Measurements from ENCODE around the gene PDZK1IP1.

The PDZK1IP1 gene

DNA sequence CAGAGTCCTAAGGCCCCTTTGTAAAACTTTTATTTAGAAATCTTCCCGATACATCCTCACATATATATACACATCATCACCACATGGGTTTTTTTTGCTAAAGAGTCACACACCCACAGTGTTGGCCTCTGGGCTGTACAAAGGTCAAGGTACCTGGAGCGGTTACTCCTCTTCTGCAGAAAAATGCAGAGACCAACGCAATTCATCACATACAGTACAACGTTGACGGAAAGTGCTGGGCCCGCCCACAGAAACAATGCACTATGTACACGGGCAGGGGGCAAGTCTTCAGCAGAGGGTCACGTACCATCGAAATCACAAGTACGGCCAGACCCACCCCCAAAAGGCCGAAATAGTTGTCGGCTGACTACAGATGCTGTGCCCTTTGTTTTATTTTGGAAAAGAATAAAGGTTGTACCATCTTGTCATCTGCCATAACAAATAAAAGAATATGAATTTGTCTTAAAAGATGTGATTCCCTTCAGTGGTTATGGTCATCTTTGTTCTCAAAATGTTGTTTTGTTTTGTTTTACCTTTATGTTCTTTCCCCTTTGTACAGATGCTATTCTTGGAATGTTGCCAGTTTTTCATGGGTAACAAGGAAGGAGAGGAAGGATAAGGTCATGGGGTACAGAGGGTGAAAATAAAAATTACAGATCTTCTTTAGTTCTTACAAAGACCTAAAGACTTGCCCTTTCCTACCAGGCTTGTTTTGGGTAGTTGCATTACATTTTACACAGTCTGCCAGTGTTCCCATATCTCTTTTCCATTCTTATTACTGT lies 26.6 kb upstream of the PDZK1IP1 start:
- H3K36me3 ChIP-seq (ENCODE audit: insufficient read depth, low read length): no peaks in the 10 kb centered on the region
- no peak overlapping the region for H3K4me3 ChIP-seq
- no peak for DNase-seq (ENCODE audit: low read depth, low spot score)
- H3K9ac ChIP-seq (ENCODE audit: insufficient read length): no peak overlapping the region
- TF ChIP-seq POLR2AphosphoS5 (IDR thresholded peaks at IDR 0.05; ENCODE audit: borderline replicate concordance, low read depth, low read length): no peak
- TF ChIP-seq EZH2 (IDR thresholded peaks at IDR 0.05): no peak
- TF ChIP-seq FOXP2 (optimal IDR thresholded peaks at IDR 0.05; ENCODE audit: control extremely low read depth, extremely low read length, insufficient read depth): no peak
- H3K27ac ChIP-seq: no peak overlapping the region
- no peaks in the 10 kb centered on the region for H3K9me3 ChIP-seq (ENCODE audit: low read depth, low read length)

DNA sequence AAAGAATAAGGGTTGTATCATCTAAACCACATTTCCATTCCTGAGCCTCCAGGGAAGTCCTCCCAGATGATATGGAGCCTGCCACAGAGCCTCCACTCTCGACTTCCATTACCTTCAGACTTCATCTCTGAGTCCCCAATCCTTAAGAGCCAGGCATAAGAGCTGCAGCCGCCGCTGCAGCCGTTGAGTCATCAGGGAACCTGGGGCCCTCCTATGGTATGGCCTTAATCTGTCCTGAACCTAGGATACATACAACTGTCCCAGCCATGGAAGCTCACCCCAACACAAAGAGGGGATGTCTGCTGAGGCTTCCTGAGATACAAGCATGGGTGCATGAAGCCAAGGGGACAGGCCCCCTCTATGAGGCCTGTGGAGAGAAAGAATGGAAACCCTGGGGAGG lies 25.9 kb upstream of the PDZK1IP1 start:
- TF ChIP-seq FOXP2 (optimal IDR thresholded peaks at IDR 0.05; ENCODE audit: control extremely low read depth, extremely low read length, insufficient read depth): no peak
- no peak for TF ChIP-seq EZH2 (IDR thresholded peaks at IDR 0.05)
- no peak for TF ChIP-seq POLR2AphosphoS5 (IDR thresholded peaks at IDR 0.05; ENCODE audit: borderline replicate concordance, low read depth, low read length)
- Histone ChIP-seq H3K27ac (no peak overlapping the region), H3K36me3 (ENCODE audit: insufficient read depth, low read length) (no peaks in the 10 kb centered on the region), H3K9me3 (ENCODE audit: low read depth, low read length) (no peaks in the 10 kb centered on the region), H3K9ac (ENCODE audit: insufficient read length) (no peak overlapping the region), H3K4me3 (no peak overlapping the region)
- DNase-seq (ENCODE audit: low read depth, low spot score): no peak

DNA sequence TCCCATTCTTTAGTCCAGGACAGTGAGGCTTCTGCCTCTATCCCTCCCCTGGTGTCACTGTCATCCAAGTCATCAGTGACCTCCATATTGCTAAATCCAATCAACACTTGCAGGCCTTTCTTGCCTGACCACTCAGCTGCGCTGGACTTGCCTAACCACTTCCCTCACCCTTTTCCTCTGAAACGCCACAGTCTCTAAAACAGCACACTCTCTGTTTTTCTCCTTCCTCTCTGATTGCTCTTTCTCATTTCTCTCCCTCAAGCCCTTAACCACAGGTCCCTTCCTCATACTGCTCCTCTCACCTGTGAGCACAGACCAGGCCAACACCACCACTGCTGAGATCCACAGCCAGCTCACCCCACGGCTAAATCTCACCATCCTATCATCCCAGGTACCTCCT lies 24.7 kb upstream of the PDZK1IP1 start:
- TF ChIP-seq EZH2 (IDR thresholded peaks at IDR 0.05): no peak
- no peak for TF ChIP-seq POLR2AphosphoS5 (IDR thresholded peaks at IDR 0.05; ENCODE audit: borderline replicate concordance, low read depth, low read length)
- no peak for TF ChIP-seq FOXP2 (optimal IDR thresholded peaks at IDR 0.05; ENCODE audit: control extremely low read depth, extremely low read length, insufficient read depth)
- H3K36me3 ChIP-seq (ENCODE audit: insufficient read depth, low read length): no peaks in the 10 kb centered on the region
- no peak overlapping the region for H3K4me3 ChIP-seq
- H3K27ac ChIP-seq: no peak overlapping the region
- no peaks in the 10 kb centered on the region for H3K9me3 ChIP-seq (ENCODE audit: low read depth, low read length)
- no peak overlapping the region for H3K9ac ChIP-seq (ENCODE audit: insufficient read length)
- DNase-seq (ENCODE audit: low read depth, low spot score): no peak

DNA sequence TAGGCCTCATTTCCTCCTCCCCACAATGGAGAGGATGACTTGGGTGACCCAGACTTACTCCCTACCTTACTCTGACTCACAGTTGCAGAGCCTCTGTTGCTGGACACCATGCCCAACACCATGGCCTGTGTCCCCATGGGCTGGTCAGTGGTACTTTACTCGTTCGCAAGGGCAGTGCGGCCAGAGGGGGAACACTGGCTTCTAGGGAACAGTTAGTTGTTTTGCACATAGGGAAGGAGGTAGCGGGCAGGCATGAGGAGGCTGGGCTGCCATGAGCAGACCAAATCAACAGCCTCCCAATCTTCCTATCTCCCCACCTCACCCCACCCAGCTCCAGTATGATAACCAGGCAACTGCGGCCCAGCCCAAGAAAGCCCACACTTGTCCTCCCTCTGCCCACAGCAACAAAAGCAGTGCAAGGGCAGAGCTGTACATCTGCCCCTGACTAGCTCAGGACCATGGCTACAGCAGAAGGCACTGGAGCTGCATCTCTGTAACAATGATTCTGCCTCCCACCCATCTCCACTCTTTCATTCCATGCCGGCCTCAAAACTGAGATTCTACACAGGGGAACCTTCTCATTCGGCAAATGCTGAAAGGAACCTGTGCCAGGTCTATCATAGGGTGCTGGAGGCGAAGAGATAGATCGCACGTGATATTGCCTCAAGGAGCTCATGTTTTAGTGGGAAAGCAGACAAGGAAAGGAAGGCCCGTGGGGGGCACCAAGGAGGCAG lies 23.6 kb upstream of the PDZK1IP1 start:
- H3K9ac ChIP-seq (ENCODE audit: insufficient read length): no peak overlapping the region
- H3K9me3 ChIP-seq (ENCODE audit: low read depth, low read length): no peaks in the 10 kb centered on the region
- no peak overlapping the region for H3K27ac ChIP-seq
- no peak overlapping the region for H3K4me3 ChIP-seq
- TF ChIP-seq POLR2AphosphoS5 (IDR thresholded peaks at IDR 0.05; ENCODE audit: borderline replicate concordance, low read depth, low read length) (no peak), EZH2 (IDR thresholded peaks at IDR 0.05) (no peak), FOXP2 (optimal IDR thresholded peaks at IDR 0.05; ENCODE audit: control extremely low read depth, extremely low read length, insufficient read depth) (no peak)
- DNase-seq (ENCODE audit: low read depth, low spot score): no peak
- no peaks in the 10 kb centered on the region for H3K36me3 ChIP-seq (ENCODE audit: insufficient read depth, low read length)

DNA sequence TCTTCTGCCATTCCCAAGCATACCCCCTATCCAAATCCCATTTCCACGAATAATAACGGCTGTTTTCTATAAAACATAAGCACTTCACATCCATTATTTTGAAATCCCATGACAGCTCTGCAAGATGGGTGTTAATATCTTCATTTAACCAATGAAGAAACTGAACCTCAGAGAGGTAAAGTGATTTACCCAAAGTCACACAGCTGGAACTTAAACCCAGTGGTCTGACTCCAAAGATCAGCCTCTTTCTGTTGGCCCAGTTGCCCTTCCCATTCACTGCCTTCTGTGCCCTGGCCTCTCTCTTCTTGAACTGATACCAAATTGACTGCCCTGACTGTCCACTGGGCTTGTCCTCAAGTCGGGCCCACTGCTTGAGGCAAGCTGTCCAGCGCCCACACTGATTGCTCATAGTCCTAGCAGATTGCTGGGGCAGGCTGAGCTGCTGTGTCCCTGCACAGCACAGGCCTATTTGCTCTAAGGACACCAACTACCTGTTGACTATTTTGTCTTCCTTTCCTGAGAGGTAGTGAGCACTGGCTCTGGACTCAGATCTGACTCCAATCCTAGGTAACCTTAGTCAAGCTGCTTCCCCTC lies 22.9 kb upstream of the PDZK1IP1 start:
- TF ChIP-seq EZH2 (IDR thresholded peaks at IDR 0.05) (no peak), FOXP2 (optimal IDR thresholded peaks at IDR 0.05; ENCODE audit: control extremely low read depth, extremely low read length, insufficient read depth) (no peak), POLR2AphosphoS5 (IDR thresholded peaks at IDR 0.05; ENCODE audit: borderline replicate concordance, low read depth, low read length) (no peak)
- Histone ChIP-seq H3K9ac (ENCODE audit: insufficient read length) (no peak overlapping the region), H3K4me3 (no peak overlapping the region), H3K9me3 (ENCODE audit: low read depth, low read length) (no peaks in the 10 kb centered on the region), H3K36me3 (ENCODE audit: insufficient read depth, low read length) (no peaks in the 10 kb centered on the region), H3K27ac (no peak overlapping the region)
- no peak for DNase-seq (ENCODE audit: low read depth, low spot score)

DNA sequence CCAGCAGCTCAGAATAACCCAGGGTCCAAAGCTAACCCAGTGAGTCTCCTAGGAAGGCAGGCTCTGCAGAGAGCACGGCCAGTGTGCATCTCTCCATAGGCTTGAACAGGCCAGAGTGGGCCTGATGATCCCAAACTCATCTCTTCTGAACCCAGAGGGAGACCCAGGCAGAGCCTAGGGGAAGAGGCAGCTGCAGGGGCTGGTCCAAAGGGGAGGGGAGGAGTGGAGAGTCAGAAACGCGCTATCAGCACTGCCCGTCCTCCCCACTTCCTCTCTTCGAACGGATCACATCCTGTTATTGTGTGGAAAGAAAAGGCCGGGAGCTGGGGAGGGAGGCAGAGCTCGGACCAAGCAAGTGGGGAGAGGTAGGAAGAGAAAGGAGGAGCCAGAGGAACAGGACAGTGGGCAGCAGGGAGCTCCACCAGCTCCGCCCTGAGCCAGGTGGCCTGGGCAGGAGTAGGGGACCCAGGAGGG lies 22.0 kb upstream of the PDZK1IP1 start:
- no peaks in the 10 kb centered on the region for H3K9me3 ChIP-seq (ENCODE audit: low read depth, low read length)
- no peak overlapping the region for H3K9ac ChIP-seq (ENCODE audit: insufficient read length)
- TF ChIP-seq FOXP2 (optimal IDR thresholded peaks at IDR 0.05; ENCODE audit: control extremely low read depth, extremely low read length, insufficient read depth) (no peak), POLR2AphosphoS5 (IDR thresholded peaks at IDR 0.05; ENCODE audit: borderline replicate concordance, low read depth, low read length) (no peak), EZH2 (IDR thresholded peaks at IDR 0.05) (no peak)
- DNase-seq (ENCODE audit: low read depth, low spot score): no peak
- no peak overlapping the region for H3K4me3 ChIP-seq
- no peak overlapping the region for H3K27ac ChIP-seq
- no peaks in the 10 kb centered on the region for H3K36me3 ChIP-seq (ENCODE audit: insufficient read depth, low read length)

DNA sequence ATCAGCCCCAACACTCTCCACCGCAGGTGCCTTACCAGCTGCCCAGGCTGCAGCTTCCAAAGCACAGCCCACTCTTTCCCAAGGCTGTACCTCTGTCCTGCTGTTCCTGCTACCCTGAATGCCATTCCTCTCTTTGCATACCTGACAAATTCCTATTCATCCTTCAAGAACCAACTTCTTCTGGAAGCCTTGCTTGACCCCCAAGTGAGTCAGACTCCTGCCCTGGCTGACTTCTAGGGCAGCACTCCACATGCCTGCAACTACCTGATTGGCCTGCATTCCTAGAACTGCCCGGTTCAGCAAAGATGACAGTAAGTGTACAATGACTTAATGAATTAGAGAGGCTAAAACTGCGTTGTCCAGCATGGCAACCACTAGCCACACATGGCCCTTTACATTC lies 20.8 kb upstream of the PDZK1IP1 start:
- no peak for TF ChIP-seq EZH2 (IDR thresholded peaks at IDR 0.05)
- no peak for TF ChIP-seq FOXP2 (optimal IDR thresholded peaks at IDR 0.05; ENCODE audit: control extremely low read depth, extremely low read length, insufficient read depth)
- TF ChIP-seq POLR2AphosphoS5 (IDR thresholded peaks at IDR 0.05; ENCODE audit: borderline replicate concordance, low read depth, low read length): no peak
- Histone ChIP-seq H3K4me3 (no peak overlapping the region), H3K9ac (ENCODE audit: insufficient read length) (no peak overlapping the region), H3K27ac (no peak overlapping the region), H3K36me3 (ENCODE audit: insufficient read depth, low read length) (no peaks in the 10 kb centered on the region), H3K9me3 (ENCODE audit: low read depth, low read length) (no peaks in the 10 kb centered on the region)
- DNase-seq (ENCODE audit: low read depth, low spot score): no peak

DNA sequence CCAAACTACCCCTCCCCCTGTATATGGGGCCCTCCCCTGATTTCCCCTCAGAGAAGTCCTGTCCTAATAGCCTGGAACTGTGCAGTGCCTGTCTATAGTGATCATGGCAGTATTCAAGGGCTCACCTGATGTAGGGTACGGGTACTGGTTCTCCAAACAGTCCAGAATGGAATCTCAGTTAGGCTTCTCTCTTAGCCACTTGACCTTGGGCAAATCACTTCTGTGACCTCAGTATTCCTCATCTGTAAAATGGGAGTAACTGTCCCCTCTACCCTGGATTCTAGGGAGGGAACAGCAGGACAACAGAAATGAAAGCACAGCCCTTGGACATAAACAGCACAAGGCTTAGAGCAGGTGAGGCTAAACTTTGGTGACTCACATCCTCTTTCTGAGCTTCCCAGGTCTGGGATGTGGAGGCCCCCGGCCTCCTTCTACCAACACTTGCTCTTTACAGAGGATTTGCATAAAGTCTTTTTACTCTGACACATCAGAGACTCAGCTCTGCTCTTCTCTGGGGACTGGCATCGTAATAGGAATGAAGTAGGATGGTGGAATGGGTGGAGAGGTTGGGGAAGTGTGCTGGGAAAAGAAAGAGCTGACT lies 20.0 kb upstream of the PDZK1IP1 start:
- TF ChIP-seq EZH2 (IDR thresholded peaks at IDR 0.05) (no peak), POLR2AphosphoS5 (IDR thresholded peaks at IDR 0.05; ENCODE audit: borderline replicate concordance, low read depth, low read length) (no peak), FOXP2 (optimal IDR thresholded peaks at IDR 0.05; ENCODE audit: control extremely low read depth, extremely low read length, insufficient read depth) (no peak)
- H3K4me3 ChIP-seq: no peak overlapping the region

More for the DNA sequence above, 20.0 kb upstream of the PDZK1IP1 start:
- Histone ChIP-seq H3K9ac (ENCODE audit: insufficient read length) (no peak overlapping the region), H3K27ac (no peak overlapping the region), H3K36me3 (ENCODE audit: insufficient read depth, low read length) (no peaks in the 10 kb centered on the region), H3K9me3 (ENCODE audit: low read depth, low read length) (no peaks in the 10 kb centered on the region)
- no peak for DNase-seq (ENCODE audit: low read depth, low spot score)
